Measurements from ENCODE around the gene PLBD2.

Gene PLBD2

DNA sequence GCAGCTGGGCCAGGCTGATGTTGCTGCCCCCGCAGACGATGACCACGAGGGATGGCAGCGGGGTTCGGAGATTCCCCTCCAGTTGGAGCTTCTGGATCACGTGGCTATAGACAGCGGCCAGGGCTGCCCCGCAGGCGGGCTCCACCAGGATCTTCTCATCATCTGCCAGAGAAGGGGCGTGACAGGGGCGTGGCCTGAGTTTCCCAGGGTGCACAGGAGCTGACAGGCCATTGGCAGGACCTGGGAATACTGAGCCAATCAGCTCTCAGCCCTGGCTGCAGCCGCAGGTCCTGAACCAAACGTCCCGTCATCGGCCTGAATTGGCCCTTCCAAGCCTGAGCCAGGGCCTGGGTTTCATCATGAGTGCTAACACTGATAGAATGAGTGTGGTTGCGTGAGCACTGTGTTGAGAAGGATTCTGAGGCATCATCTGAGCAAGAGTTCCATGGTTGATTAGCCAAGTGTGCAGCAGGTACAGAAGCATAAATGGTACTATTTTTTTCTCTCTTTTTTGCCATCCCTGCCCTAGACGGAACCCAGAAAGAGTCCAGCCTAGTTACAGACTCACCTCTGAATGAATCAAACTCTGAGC lies 34.7 kb downstream of the PLBD2 start:
- peak in 2 of 56 donors; percentile 33 to 48 for DNase-seq

DNA sequence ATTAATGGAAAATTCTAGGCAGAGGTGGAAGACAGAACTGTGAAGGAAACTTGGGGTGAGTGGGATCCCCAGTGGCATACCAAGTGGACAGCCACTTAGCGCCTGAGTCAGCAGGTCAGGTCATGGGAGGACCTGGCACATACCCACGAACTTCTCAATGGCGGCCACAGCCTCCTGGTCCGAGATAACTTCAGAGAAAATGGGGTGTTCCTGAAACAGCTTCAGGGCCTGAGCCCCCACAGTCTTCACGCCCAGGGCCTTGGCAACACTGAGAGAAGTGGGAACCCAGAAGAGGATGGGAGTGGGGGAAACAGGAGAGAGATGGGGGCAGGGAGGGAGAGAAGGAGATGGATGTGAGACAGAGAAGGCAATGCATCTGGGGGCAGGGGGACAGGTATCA lies 35.4 kb downstream of the PLBD2 start:
- DNase-seq, result no peak

DNA sequence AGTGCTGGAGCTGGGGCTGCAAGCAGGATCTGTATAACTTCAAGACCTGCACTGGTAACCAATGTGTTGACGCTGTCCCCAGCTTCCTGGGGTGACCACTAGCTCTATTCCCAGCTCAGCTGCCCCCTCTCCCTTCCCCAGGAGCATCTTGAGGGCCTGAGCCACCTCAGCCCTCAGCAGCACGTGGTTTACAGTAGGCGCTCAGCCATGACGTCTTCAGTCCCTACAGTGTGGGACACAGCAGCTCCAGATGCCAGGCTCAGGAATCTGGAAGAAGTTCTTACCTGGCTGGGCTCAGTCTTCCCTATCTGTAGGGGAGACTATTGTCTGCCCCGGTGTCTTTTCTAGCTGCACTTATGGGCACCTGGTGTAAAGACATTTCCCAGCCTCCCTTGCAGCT lies 36.7 kb downstream of the PLBD2 start:
- no peak for DNase-seq

DNA sequence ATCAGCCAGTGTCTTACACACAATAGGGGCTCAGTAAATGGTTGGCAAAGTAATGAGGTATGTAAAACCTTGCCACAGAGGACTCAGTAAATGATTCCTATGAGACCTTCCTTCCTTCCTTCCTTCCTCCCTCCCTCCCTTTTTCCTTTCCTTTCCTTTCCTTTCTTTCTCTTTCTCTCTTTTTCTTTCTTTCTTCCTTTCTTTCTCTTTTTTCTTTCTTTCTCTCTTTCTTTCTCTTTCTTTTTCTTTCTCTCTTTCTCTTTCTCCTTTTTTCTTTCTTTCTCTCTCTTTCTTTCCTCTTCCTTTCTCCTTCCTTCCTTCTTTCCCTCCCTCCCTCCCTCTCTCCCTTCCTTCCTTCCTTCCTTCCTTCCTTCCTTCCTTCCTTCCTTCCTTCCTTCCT lies 37.8 kb downstream of the PLBD2 start:
- no peak for DNase-seq

DNA sequence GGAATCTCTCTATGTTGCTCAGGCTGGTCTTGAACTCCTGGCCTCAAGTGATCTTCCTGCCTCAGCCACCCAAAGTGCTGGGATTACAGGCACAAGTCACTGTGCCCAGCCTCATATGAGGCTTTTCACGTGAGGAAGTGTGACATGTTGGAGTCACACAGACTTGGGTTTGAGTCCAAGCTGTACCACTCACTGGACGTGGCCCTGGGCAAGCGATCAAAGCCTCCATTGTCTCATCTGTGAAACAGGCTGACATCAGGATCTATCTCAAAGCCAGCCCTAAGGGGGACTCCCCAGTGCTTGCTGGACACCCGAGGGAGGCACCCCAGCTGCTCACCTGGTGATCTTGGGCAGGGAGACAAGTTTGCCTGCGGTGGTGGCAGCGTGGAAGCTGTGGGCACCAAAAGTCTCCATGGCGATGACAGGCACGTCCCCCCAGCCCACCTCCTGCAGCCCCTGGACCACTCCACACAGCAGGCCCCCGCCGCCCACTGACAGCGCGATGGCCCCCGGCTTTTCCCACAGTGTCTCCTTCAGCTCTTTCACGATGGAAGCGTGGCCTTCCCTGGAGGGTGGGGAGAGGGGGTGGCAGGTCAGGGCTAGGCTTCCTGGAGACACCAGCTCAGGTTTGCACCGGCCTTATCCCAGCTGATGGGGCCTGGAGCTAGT lies 38.6 kb downstream of the PLBD2 start:
- peak in 42 of 56 donors; percentile 9 to 83 (median 61) for DNase-seq

DNA sequence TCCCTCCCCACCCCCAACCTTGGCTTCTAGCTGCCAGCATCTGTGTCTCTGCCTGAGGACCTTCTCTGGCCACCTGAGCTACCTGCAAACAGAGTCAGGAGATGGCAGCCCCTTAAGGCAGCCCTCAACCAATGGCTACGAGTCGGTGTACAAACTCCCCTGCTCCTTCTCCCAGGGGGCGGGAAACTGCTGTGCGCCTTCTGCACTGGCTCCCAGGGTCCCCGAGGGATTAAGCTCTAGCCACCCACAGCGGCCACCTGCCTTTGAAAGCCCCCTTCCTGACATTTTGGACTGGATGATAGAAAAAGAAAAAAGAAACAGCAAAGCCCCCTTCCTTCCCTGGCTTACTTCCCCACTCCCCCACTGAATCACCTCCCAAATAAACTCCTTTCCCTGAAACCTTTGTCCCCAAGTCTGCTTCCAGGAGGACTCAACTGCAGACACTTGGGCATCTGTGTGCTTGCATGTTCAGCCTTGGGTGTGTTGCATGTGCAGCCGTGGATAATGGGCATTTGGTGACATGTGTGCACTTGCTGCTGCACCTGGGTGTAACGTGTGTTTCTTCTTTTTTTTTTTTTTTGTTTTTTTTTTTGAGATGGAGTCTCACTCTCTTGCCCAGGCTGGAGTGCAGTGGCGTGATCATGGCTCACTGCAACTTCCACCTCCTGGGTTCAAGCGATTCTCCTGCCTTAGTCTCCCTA lies 39.3 kb downstream of the PLBD2 start:
- peak in 1 of 56 donors; percentile 11 for DNase-seq

DNA sequence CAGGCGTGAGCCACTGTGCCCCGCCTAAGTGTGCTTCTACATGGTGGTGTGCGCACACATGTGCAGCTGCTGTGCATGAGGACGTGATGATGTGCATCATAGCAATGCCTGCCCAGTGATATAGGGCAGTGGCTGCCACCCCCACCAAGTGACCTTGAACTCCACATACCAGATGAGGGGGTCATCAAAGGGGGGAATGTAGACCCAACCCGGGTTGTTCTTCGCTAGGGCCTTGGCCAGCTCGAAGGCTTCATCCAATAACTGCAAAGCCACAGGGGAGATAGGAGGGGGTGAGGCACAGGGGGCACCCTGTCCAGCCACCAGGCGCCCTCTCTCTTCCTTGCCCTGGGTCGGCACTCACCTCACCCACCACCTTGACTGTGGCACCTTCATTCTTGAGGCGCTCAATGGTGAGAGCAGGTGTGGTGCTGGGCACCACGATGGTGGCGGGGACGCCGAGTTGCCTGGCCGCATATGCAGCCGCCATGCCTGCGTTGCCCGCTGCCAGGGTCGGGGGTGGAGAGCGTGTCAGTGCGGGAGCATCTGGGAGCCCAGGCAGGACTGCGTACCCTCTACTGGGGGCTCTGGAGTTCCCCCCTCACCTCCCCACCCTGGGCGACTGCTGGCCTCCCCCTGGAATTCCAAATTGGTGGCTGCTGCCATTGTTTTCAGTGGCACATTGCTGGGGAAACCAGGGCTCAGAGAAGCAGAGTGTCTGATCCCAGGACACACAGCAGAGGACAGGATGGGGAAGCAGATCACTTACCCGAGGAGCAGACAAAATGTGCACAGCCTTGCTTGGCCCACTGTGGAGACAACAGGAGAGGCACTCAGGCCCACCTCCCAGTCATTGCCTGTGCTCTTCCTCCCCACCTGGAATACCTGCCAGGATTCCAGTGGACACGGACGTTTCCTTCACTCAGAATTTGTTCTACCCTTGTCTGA lies 40.2 kb downstream of the PLBD2 start:
- no peak for DNase-seq

DNA sequence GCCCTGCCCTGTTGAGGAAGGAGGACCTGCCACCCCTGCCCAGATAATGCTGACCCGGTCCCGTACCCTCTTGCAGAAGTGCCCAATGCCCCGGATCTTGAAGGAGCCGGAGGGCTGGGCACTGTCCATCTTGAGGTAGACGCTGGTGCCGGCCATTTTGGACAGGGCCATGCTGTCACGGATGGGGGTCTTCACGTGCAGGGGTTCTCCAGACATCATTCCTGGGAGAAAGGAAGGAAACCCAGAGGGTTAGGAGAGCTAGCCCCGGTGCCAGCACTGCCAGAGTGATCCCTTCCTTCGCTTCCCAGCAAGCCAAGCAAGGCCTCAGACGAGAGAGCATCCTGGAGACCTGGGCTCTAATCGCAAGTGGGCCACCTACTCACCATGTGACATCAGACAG lies 41.1 kb downstream of the PLBD2 start:
- DNase-seq, result no peak

DNA sequence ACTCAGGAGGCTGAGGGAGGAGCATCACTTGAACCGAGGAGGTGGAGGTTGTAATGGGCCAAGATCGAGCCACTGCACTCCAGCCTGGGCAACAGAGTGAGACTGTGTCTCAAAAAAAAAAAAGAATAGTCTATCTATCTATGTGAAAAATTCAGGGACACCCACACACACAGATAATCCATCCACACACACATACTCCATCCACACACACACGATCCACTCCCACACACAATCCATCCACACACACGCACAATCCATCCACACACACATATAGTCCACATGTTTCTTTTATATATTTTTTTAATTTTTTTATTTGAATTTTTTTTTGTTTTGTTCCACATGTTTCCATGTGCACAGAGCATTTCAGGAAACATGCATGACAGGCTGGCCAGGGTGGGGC lies 42.0 kb downstream of the PLBD2 start:
- DNase-seq, result no peak

DNA sequence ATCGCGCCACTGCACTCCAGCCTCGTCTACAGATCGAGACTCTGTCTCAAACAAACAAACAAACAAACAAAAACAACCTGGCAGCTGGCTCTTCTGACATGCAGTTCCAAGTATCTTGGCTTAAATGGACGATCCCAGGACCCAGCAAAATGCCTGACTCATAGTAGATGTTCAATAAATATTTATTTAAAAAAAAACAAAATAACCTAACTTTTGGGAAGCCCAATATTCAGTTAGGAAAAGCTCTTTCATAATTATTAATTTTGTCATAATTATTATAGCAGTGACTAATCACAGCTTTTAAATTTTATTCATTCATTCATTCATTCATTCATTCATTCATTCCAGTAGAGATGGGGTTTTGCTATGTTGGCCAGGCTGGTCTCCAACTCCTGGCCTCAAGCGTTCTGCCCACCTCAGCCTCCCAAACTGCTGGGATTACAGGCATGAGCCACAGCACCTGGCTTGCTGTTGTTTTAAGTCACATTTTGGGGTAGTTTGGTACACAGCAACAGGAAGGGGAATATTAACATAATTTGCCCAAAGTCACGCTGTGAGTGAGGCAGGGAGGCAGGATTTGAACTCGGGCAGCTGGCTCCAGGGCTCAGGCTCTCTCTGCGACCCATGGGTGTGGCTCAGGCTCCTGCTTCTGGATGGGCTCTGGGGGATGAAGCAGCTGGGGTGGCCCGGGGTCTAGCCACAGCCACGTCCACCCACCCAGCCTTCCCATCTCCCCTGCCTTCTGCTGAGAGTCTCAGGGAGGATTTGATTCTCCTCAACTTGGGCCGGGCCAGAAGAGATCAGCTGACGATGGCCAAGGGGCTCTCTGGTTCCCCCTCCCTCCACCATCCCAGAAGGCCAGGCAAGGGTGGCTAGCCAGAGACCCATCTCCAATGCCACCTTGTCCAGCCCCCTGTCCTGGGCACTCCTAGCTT lies 42.9 kb downstream of the PLBD2 start:
- DNase-seq, result no peak

DNA sequence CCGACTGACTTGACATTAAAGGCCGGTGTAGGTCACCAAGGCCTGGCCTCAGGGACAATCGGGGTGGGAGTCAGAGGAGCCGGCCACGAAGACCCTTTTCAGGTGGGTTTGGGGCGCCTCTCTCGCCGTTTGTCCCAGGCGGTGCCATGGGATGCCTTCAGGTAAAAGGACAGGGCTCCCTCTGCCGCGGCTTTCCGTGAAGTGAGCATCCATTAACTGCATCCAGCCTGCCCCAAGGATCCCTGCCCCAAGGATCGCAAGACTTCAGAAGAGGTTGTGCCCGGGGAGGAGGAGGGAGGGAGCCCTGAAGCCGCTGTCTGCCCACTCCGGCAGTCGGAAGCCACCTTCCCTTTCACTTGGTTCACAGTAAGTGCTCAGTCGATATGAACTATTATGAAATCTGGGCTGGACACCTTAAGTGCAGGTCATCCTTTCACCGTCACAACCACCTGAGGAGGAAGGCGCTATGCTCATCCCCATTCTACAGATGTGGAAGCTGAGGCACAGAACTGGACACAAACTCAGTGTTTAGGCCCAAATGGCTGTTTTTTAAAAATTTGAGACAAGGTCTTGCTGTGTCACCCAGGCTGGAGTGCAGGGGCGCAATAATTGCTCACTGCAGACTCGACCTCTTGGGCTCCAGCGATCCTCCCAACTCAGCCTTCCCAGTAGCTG lies 44.3 kb downstream of the PLBD2 start:
- DNase-seq, result peak in 1 of 56 donors; percentile 7

DNA sequence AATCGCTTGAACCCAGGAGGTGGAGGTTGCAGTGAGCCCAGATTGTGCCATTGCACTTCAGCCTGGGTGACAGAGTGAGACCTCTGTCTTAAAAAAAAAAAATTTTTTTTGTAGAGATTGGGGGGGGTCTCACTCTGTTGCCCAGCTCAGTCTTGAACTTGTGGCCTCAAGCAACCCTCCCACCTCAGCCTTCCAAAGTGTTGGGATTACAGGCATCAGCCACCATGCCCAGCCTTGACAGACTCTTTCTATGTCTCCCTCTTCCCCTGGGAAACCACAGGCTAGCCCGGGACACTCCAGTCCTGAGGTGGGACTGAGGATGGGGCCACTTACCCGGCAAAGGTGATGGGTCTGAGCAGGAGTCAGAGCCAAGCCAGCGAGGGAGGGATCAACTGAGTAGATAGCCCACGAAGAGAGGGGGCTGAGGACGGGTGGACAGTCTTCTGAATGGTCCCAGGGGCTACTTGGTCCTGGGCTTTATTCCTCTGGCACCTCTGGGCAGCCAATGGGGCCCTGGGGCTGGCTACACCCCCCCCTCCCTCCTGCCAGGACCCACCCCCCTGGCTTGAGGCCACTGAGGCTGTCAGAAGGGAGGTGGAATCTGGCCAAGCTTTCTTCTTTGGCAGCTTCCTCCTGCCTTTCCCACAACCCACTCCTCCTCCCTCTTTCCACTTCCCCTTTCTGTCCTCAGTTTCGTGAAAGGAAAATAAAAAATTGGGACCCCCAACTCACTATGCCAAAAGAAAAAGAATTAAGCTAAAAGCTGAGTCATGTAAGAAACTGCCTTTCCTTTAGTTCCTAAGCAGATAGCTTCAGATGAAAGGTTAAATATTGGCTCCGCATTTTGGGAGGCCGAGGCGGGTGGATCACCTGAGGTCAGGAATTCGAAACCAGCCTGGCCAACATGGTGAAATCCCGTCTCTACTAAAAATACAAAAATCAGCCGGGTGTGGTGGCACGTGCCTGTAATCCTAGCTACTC lies 45.3 kb downstream of the PLBD2 start, which contains the start of gene SDS:
SDS (minus strand) TSS at position 453 of the 981 bp plus-strand sequence. CDS start 4,179 bp downstream, outside the sequence.
- DNase-seq, result peak in 50 of 56 donors; percentile 13 to 79 (median 53)

DNA sequence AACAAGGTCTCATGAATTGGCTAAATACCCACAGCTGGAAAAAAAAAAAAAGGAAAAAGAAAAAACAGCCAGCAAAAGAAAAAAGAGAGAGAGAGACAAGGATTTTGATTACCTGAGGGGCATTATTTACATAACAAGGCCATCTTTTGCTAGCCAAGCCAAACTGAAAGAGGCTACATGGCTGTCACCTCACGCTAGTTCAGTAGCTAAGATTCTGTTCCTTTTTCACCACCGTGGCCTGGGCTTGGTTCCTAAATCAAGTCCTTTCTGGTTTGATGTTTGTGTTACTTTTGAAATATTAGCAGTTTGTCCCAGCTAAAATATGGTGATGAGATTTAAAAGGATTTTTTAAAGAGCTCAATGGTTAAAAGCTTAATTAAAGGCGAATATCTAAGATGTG lies 47.3 kb downstream of the PLBD2 start:
- DNase-seq, result peak in 1 of 56 donors; percentile 34

DNA sequence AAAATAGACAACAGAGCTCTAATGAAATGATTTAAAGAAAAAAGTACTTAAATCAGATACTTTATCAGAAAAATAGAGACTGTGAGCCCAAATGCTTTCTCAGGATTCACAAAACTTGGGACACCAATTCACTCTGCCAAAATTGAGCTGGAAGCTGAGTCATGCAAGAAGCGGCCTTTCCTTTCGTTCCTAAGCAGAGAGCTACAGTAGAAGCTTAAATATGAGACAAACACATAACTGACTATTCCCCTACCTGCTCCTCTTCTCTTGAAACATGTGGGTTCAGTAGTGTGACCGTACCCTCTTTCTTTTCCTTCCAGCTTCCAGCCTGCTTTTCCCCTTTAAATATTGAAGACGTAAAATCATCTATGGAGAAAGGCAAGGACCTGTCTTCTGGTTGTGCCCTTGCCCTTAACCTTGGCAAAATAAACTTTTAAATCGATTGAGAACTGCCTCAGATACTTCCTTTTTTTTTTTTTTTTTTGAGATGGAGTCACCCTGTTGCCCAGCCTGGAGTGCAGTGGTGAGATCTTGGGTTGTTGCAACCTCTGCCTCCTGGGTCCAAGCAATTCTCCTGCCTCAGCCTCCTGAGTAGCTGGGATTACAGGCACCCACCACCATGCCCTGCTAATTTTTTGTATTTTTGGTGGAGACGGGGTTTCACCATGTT lies 49.7 kb downstream of the PLBD2 start:
- peak in 2 of 56 donors; percentile 5 to 7 for DNase-seq

DNA sequence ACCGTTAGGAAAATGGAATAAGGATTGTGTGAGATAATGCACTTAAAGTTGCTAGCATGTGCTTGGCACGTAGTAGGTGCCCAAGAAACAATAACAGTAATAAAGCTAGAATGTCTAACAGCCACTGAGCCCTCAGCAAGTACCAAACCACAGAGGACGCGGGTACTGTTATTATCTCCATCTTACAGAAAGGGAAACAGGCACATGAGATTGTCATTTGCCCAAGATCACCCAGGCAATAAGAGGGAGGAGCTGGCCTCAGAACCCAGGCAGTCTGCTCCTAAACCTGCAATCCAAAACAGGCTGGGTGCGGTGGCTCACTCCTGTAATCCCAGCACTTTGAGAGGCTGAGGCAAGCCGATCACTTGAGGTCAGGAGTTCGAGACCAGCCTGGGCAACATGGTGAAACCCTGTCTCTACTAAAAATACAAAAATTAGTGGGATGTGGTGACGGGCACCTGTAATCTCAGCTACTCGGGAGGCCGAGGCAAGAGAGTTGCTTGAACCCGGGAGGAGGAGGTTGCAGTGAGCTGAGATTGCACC lies 50.4 kb downstream of the PLBD2 start:
- no peak for DNase-seq

DNA sequence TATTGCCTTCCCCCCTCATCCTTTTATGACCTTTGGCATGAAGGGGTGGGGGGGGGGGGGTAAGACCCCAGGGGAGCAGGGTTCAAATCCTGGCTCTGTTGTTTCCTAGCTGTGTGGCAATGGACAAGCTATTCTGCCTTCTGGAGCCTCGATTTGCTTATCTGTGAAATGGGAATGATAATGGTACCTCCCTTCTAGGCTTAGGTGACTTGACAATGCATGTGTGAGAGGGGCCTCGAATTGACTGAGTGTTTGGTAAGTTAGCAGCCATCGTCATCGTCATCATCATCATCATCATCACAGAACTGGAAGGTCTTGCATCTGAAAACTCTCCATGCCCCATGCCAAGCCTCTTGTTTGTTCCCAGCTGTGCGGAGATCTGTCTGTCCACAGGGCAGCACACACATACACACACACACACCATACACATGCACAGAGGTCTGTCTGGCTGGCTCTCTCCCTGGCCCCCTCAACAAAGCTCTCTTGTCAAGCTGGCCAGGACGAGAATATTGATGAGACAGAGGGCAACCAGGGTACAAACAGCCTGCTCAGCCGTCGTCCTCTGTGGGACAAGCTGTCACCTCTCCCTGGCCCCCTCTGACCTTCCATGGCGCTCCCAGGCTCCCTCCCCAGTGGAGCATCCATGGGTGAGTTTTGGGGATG lies 51.2 kb downstream of the PLBD2 start:
- DNase-seq, result peak in 8 of 56 donors; percentile 5 to 39 (median 18)

DNA sequence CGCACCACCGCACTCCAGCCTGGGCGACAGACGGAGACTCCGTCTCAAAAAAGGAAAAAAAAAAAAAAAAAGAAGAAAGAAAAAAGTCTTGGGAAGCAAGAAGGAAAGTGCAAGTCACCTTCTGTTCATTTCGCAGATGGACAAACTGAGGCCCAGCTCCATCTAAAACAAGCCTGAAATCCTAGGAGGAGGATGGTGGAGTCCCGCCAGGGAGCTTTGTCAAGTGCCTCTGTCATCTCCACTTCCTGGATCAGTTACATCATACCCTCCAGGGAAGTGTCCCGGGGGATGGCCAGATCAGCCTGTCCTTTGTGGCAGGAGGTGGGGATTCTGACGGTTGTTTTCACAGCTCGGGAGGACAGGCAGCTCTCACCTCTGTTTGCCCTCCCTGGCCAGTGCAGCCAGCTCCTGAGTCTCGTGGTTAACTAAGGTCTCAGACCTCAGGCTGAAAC lies 55.1 kb downstream of the PLBD2 start:
- no peak for DNase-seq
